DMS153 (cell line): Measurements from ENCODE around the gene SLC35B4.
"Not testable (repeated sequence)": the region's sequence is repeated elsewhere in the genome, so short reads cannot be mapped to it uniquely, and the experiment has no call there.

Experiments used
- DNase-seq: peaks from one replicate; lab custom pipeline; 2025; lab: John Stamatoyannopoulos, UW

Gene SLC35B4

GRCh38 chr7:134331393-134331792 lies 14.7 kb upstream of the SLC35B4 start:
- no peak for DNase-seq

GRCh38 chr7:134330974-134331373 lies 14.2 kb upstream of the SLC35B4 start:
- no peak for DNase-seq

- no peak for DNase-seq
These were observed 13.1 kb upstream of the SLC35B4 start for GRCh38 chr7:134329614-134330346.

GRCh38 chr7:134328900-134329299 lies 12.2 kb upstream of the SLC35B4 start:
- DNase-seq = no peak

GRCh38 chr7:134327896-134328295 lies 11.2 kb upstream of the SLC35B4 start:
- DNase-seq = peak; percentile 12

GRCh38 chr7:134324107-134324506 lies 7.4 kb upstream of the SLC35B4 start:
- no peak for DNase-seq

GRCh38 chr7:134320201-134320600 lies 3.5 kb upstream of the SLC35B4 start:
- DNase-seq = no peak

GRCh38 chr7:134318443-134318842 lies 1.7 kb upstream of the SLC35B4 start:
- DNase-seq = no peak

GRCh38 chr7:134317434-134317833 lies 704 bp upstream of the SLC35B4 start:
- DNase-seq = no peak

- DNase-seq = no peak
These were observed 821 bp downstream of the SLC35B4 start for GRCh38 chr7:134315679-134316538.

GRCh38 chr7:134313543-134313942 lies 3.2 kb downstream of the SLC35B4 start:
- DNase-seq = no peak

GRCh38 chr7:134312717-134313116 lies 4.0 kb downstream of the SLC35B4 start:
- no peak for DNase-seq

GRCh38 chr7:134311807-134312206 lies 4.9 kb downstream of the SLC35B4 start:
- no peak for DNase-seq

- DNase-seq = no peak
These were observed 8.2 kb downstream of the SLC35B4 start for GRCh38 chr7:134308548-134308947.

- no peak for DNase-seq
These were observed 9.4 kb downstream of the SLC35B4 start for GRCh38 chr7:134307320-134307719.

- DNase-seq = no peak
These were observed 14.6 kb downstream of the SLC35B4 start for GRCh38 chr7:134302120-134302519.

- no peak for DNase-seq
These were observed 15.1 kb downstream of the SLC35B4 start for GRCh38 chr7:134301592-134301991.

GRCh38 chr7:134300988-134301387 lies 15.7 kb downstream of the SLC35B4 start:
- DNase-seq = no peak

GRCh38 chr7:134298902-134299683 lies 17.6 kb downstream of the SLC35B4 start:
- no peak for DNase-seq

- no peak for DNase-seq
These were observed 19.2 kb downstream of the SLC35B4 start for GRCh38 chr7:134297489-134297888.

- not testable (repeated sequence) for DNase-seq
These were observed 20.7 kb downstream of the SLC35B4 start for GRCh38 chr7:134295982-134296381.

- DNase-seq = no peak
These were observed 23.6 kb downstream of the SLC35B4 start for GRCh38 chr7:134293002-134293740.
